Activated CD8-positive, alpha-beta memory T cell treated with anti-CD3 and anti-CD28 coated beads, Interleukin-2, amount 50 U/mL, for 24 hours (primary cell): Measurements from ENCODE around the gene CCDC117.
"Not testable (repeated sequence)": the region's sequence is repeated elsewhere in the genome, so short reads cannot be mapped to it uniquely, and the experiment has no call there.

Experiments used
- DNase-seq: peaks from one replicate; pipeline ENCODE4 v3.0.0-alpha.2; 2020; ENCODE audit errors: extremely low read depth

The CCDC117 gene

GRCh38 chr22:28801845-28802594, 29.5 kb downstream of the CCDC117 start:
- DNase-seq = no peak

- DNase-seq = no peak
These were observed 30.2 kb downstream of the CCDC117 start for GRCh38 chr22:28802595-28803123.

GRCh38 chr22:28805426-28805825, 32.9 kb downstream of the CCDC117 start:
- DNase-seq = not testable (repeated sequence)

- no peak for DNase-seq
These were observed 36.3 kb downstream of the CCDC117 start for GRCh38 chr22:28808716-28809355.

GRCh38 chr22:28810821-28811491, 38.5 kb downstream of the CCDC117 start:
- no peak for DNase-seq

GRCh38 chr22:28812516-28812915, 40.0 kb downstream of the CCDC117 start:
- no peak for DNase-seq

GRCh38 chr22:28813772-28814518, 41.5 kb downstream of the CCDC117 start:
- DNase-seq = no peak

GRCh38 chr22:28815111-28815510, 42.6 kb downstream of the CCDC117 start:
- DNase-seq = no peak

- DNase-seq = no peak
These were observed 43.2 kb downstream of the CCDC117 start for GRCh38 chr22:28815729-28816128.

- no peak for DNase-seq
These were observed 44.6 kb downstream of the CCDC117 start for GRCh38 chr22:28817064-28817463.

GRCh38 chr22:28817919-28818859, 45.7 kb downstream of the CCDC117 start:
- DNase-seq = no peak

- DNase-seq = no peak
These were observed 47.0 kb downstream of the CCDC117 start for GRCh38 chr22:28819253-28820096.

GRCh38 chr22:28820885-28821284, 48.4 kb downstream of the CCDC117 start:
- no peak for DNase-seq

GRCh38 chr22:28821452-28821851, 49.0 kb downstream of the CCDC117 start:
- no peak for DNase-seq

GRCh38 chr22:28822930-28823551, 50.5 kb downstream of the CCDC117 start:
- no peak for DNase-seq

- DNase-seq = not testable (repeated sequence)
These were observed 52.0 kb downstream of the CCDC117 start for GRCh38 chr22:28824455-28824854.

- not testable (repeated sequence) for DNase-seq
These were observed 53.9 kb downstream of the CCDC117 start for GRCh38 chr22:28826430-28826829.

- DNase-seq = no peak
These were observed 54.4 kb downstream of the CCDC117 start for GRCh38 chr22:28826921-28827320.
